Breast epithelium (tissue), 3 donors: Measurements from ENCODE around the gene TNS3.

Experiments
- POLR2A ChIP-seq: fragments of 450-650 bp; IDR thresholded peaks from one replicate; pipeline ENCODE4 v1.6.1; 2016; ENCODE audit warnings: antibody characterized with exemption, mild to moderate bottlenecking, moderate library complexity
- POLR2AphosphoS5 ChIP-seq, 3 donors: sonication (generic); formaldehyde crosslinking; IDR thresholded peaks; one replicate each; pipeline ENCODE4 v1.6.1; 2017; ENCODE audit warnings: antibody characterized with exemption in 3 of 3
- TF ChIP-seq, protein P1 (sequence below), 3 donors: fragments of 450-650 bp; IDR thresholded peaks; one replicate each; pipeline ENCODE4 v1.5.1; 2016 to 2017; ENCODE audit warnings: antibody characterized with exemption in 3 of 3, mild to moderate bottlenecking in 3 of 3, moderate library complexity in 3 of 3

DNA sequence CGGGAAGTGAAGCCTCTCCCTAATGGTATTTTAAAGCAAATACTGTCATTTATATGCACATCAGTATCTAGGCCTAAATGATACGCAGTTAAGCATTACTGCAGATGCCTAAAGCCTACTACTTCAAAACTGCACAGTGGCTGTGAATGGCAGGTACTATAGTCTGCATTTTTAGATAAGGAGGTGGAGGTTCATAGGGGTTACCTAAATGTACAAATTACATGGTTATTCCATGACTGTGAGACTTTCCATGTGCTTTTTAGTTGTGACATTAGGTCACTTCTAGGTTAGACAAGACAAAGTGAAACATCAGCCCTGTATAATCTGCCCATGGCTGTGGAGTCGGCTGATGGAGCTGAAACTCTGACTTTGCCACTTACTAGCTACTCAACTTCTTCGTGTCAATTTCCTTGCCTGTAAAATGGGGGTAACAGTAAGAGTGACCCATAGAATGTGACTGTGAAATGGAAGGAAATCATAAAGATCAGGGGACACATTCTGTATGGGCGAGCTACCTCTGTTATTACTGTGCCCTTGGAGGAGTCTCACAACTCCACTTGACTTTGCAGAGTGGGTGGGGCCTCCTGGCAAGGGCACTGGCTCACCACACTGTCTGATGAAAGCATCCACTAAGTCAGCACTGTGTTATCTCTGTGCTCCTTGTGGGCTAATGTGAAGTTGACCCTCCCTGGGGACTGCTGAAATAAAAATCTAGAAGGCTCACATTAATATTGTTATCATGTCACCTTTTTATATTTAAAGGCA is 239.4 kb downstream of the TNS3 start:
- TF ChIP-seq, protein P1, sequence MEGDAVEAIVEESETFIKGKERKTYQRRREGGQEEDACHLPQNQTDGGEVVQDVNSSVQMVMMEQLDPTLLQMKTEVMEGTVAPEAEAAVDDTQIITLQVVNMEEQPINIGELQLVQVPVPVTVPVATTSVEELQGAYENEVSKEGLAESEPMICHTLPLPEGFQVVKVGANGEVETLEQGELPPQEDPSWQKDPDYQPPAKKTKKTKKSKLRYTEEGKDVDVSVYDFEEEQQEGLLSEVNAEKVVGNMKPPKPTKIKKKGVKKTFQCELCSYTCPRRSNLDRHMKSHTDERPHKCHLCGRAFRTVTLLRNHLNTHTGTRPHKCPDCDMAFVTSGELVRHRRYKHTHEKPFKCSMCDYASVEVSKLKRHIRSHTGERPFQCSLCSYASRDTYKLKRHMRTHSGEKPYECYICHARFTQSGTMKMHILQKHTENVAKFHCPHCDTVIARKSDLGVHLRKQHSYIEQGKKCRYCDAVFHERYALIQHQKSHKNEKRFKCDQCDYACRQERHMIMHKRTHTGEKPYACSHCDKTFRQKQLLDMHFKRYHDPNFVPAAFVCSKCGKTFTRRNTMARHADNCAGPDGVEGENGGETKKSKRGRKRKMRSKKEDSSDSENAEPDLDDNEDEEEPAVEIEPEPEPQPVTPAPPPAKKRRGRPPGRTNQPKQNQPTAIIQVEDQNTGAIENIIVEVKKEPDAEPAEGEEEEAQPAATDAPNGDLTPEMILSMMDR (IDR thresholded peaks at IDR 0.05): no peak
- TF ChIP-seq POLR2A (no peak), POLR2AphosphoS5 (IDR thresholded peaks at IDR 0.05) (no peak)
